GM21723 (cell line): ENCODE measurements around the gene AOPEP.
"Not testable (repeated sequence)": the region's sequence is repeated elsewhere in the genome, so short reads cannot be mapped to it uniquely, and the experiment has no call there.

Source experiments
- ATAC-seq: cut with Tn5 transposase; IDR thresholded peaks from one replicate; pipeline ENCODE4 v1.9.1; 2021; ENCODE audit warnings: mild to moderate bottlenecking, moderate library complexity; ENCODE audit not compliant: unreplicated experiment

The AOPEP gene

GRCh38 chr9:94928691-94929368, 202.3 kb downstream of the AOPEP start:
- no peak for ATAC-seq

- no peak for ATAC-seq
Observed at GRCh38 chr9:94929369-94929756, 202.9 kb downstream of the AOPEP start.

- no peak for ATAC-seq
Observed at GRCh38 chr9:94931036-94931633, 204.6 kb downstream of the AOPEP start.

- no peak for ATAC-seq
Observed at GRCh38 chr9:94931740-94932139, 205.2 kb downstream of the AOPEP start.

- ATAC-seq, result no peak
Observed at GRCh38 chr9:94932652-94933510, 206.4 kb downstream of the AOPEP start.

GRCh38 chr9:94933511-94933828, 207.0 kb downstream of the AOPEP start:
- no peak for ATAC-seq

GRCh38 chr9:94934816-94935328, 208.4 kb downstream of the AOPEP start:
- no peak for ATAC-seq

GRCh38 chr9:94935396-94935795, 208.9 kb downstream of the AOPEP start:
- ATAC-seq, result no peak

- ATAC-seq, result no peak
Observed at GRCh38 chr9:94936419-94936818, 209.9 kb downstream of the AOPEP start.

- ATAC-seq, result no peak
Observed at GRCh38 chr9:94937214-94937903, 210.9 kb downstream of the AOPEP start.

- ATAC-seq, result no peak
Observed at GRCh38 chr9:94938384-94938783, 211.9 kb downstream of the AOPEP start.

GRCh38 chr9:94940296-94940695, 213.8 kb downstream of the AOPEP start:
- not testable (repeated sequence) for ATAC-seq

- ATAC-seq, result no peak
Observed at GRCh38 chr9:94941211-94941875, 214.8 kb downstream of the AOPEP start.

- no peak for ATAC-seq
Observed at GRCh38 chr9:94944626-94945025, 218.1 kb downstream of the AOPEP start.

- no peak for ATAC-seq
Observed at GRCh38 chr9:94945197-94946144, 219.0 kb downstream of the AOPEP start.

GRCh38 chr9:94946256-94946655, 219.8 kb downstream of the AOPEP start:
- no peak for ATAC-seq

GRCh38 chr9:94948567-94949235, 222.2 kb downstream of the AOPEP start:
- no peak for ATAC-seq

- no peak for ATAC-seq
Observed at GRCh38 chr9:94949370-94949769, 222.9 kb downstream of the AOPEP start.

GRCh38 chr9:94950040-94950578, 223.6 kb downstream of the AOPEP start:
- no peak for ATAC-seq
